T47D (cell line): ENCODE data around the gene MRPS27.

Source experiments
- DNase-seq, 2 experiments: peaks; one replicate each; pipeline versions ENCODE4 v3.0.0 to v3.0.0-alpha.2; 2011 to 2012; ENCODE audit warnings: low read depth in 1 of 2, low spot score in 1 of 2
- JUND ChIP-seq: IDR thresholded peaks from 2 replicates; pipeline ENCODE4 v1.6.1; 2012; ENCODE audit warnings: low read depth
- in situ Hi-C: cut with HindIII; loops from 2 replicates; pipeline ENCODE4 v1.10.0; 2016; ENCODE audit warnings: low sequenced_read_pairs, low pct_unique_long_range_greater_than_20kb

MRPS27 gene

GRCh38 chr5:72224946-72225463 lies 95.0 kb downstream of the MRPS27 start:
- in situ Hi-C loops, result no loop called here
- no peak for TF ChIP-seq JUND
- no peak for DNase-seq

DNA sequence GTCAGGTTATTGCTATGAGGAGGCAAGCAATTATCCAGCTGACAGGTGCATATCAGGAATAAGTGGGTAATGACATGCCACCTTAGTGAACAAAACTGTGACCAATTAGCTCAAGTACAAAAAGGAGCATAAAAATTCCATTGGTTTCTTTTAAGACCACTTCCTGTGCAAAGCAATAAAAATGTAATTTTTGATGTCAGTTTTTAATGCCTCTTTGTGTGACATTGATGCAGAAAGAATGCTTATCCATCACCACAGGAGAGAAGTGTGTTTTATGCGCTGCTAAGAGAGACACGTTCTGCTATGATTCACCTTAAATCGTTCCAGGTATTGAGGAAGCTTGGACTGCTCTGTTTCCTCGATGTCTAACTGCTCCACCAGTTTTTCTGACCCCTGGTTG lies 96.7 kb downstream of the MRPS27 start:
- in situ Hi-C loops, result no loop called here
- TF ChIP-seq JUND, result no peak
- DNase-seq, result no peak

DNA sequence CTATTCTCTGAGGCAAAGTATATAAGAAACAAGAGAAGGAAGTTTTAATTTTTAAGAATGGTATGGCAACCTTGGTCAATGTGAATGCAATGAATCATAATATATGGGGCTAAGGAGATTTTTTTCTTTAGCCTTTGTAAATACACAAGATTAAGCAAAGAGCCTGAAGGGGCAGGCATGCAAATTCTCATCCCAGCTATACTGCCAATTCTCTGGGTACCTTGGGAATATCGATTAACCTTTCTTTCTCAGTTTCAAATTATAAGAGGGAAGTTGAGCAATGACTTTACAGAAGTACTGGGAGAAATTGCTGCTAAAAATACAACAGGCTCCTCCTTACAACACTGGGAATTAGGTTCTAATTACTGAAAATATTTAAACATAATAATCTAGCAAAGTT lies 97.5 kb downstream of the MRPS27 start:
- in situ Hi-C loops, result no loop called here
- no peak for DNase-seq
- TF ChIP-seq JUND, result no peak

- DNase-seq, result no peak
- TF ChIP-seq JUND, result no peak
- in situ Hi-C loops, result no loop called here
Measured at GRCh38 chr5:72221541-72221940, 98.5 kb downstream of the MRPS27 start.

- no peak for DNase-seq
- TF ChIP-seq JUND, result no peak
- in situ Hi-C loops, result no loop called here
Measured at GRCh38 chr5:72221099-72221498, 98.9 kb downstream of the MRPS27 start.

DNA sequence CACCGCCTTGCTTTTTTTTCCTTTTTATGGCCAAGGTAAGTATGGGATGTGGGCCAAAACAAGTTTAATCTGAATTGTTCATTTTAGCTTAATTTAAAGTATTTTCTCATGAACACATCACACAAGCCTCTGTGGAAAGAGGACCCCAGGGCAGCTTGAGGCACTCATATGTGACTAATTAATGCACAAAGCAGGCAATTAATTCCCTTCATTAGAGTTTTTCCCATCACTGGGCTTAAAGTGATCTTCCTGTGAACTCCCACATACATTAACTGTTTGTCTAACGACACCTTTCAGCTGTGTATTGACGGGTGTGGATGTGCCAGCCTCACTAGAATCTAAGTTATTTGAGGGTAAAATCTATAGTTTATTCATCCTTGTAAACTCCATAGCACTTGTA lies 103.3 kb downstream of the MRPS27 start:
- no peak for TF ChIP-seq JUND
- DNase-seq, result no peak
- in situ Hi-C loops, result no loop called here

DNA sequence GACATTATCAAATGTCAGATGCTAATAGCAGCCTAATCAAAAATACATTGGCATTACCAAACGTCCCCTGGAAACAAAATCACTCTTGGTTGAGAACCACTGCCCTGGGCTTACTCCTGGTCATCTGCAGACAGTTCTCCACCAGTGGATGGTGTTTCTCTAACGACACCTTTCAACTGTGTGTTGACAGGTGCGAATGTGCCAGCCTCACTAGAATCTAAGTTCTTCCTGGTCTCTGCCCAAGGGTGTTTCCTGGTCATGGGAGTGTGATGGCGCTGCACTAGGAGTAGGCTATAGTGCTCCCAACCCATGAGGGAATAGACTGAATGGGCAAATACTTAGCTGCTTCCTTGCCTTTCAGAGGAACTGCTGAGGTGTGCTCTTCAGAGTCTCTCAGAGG lies 105.9 kb downstream of the MRPS27 start:
- in situ Hi-C loops, result no loop called here
- no peak for DNase-seq
- TF ChIP-seq JUND, result no peak

DNA sequence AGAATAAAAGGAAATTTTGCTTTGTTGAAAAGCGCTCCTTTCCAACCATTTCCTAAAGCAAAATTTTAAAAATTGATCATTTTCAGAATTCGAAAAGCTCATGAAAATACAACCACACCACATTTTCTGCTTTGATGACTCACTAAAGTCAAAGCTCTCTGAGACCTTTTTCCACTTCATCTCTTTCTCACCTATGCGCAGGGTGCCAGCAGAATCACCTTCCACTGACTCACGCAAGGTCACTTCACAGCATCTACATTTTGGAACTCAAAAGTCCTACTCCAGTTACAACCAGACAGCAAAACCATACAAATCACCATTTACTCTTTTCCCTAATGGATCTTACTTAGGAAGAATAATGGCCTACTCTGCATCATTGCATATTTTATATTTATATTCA lies 106.6 kb downstream of the MRPS27 start:
- TF ChIP-seq JUND, result no peak
- DNase-seq, result no peak
- in situ Hi-C loops, result no loop called here

DNA sequence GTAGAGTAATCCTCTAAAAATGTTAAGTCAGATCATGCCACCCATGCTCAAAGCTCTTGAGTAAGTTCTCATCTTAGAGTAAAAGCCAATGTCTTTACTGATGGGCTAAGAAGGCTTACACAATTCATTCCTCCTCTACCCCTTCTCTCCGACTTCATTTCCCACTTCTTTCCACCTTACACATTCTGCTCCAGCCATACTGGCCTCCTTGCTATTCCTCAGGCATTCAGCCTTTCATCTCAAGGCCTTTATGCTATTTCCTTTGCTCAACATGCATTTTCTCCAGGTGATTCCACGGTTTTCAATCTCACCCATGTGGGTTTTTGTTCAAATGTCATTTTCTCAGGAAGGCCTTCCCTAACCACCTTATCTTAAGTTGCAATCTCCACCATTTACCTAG lies 107.9 kb downstream of the MRPS27 start:
- no peak for DNase-seq
- TF ChIP-seq JUND, result no peak
- in situ Hi-C loops, result no loop called here

DNA sequence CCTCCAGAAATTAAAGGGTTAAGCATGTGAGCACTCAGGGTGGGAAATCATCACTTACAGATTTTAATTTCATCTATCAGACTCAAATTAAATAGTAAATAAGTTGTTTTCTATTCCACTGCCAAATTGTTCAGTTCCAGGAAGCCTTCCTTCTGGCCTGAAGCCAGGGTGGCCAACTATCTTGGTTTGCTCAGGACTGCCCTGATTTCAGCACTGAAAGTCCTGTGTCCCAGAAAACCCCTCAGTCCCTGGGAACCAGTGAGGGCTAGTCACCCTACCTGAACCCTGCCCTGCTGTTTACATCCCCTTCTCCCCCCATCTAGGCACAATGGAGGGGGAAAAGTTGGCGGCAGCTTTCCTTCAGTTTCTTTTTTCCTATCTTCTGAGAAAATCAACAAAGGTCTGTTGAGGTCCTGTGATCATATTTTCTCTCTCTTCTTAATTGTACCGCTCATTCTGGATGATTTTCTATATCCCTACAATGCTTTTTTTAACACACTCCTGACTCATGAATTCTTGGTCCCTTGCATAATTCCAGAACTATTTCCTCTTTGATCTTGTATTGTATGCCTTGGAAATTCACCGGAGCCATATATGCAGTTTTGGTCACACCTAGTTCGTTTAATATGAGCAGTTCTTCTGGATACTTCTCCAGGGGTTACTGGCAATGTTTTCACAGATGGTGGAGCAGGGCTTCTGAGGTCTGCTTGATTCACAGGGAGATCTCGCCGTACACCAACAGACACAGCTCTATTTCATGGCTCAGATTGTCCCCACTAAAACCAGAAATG lies 109.0 kb downstream of the MRPS27 start:
- DNase-seq, result no peak
- no peak for TF ChIP-seq JUND
- in situ Hi-C loops, result no loop called here

DNA sequence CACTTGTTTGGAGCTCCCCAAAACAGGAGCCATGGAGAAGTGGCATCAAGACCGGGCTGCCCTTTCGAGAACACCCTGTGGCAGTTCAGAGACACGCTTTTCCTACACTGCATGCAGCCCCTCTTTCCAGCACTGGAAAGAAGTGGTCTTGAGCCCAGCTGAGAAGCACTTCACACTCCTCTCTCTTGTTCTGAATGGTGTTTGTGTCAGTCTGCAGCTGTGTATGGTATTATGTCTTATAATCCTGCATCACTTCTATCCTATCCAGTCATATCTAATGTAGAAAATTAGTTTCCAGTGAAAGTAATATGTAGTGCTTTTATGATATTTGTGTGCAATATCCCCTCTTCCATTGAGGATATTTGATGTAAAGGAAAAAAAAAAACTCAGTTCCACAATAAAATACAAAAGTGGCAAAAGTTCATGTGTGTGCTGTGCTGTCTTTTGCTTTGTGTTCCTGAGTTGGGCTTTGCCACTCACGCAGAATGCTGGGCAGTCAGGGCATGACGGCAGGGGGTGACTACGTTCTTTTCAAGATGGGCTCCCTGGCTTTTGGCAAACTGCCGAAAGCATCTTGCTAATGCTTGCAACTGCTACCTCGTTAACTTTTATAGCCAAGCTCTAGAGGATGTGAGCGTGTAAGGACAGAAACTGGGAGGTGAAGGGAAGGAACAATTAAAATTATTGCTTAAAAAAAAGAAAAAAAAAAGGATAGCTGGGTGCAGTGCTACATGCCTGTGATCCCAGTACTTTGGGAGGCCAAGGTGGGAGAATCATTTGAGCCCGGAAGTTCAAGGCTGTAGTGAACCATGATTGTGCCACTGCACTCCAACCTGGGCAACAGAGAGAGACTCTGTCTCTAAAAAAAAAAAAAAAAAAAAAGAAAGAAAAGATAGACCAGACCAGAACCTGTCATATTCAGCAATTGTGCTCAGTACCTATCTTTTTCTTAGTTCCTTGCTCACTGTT lies 110.6 kb downstream of the MRPS27 start:
- DNase-seq, result no peak
- no peak for TF ChIP-seq JUND
- in situ Hi-C loops, result no loop called here

GRCh38 chr5:72208324-72208926 lies 111.6 kb downstream of the MRPS27 start:
- no peak for DNase-seq
- no peak for TF ChIP-seq JUND
- in situ Hi-C loops, result no loop called here
